Activated CD8-positive, alpha-beta memory T cell treated with anti-CD3 and anti-CD28 coated beads, Interleukin-2, amount 10 ng/mL, durations not matched to agents 7 days and 5 days (primary cell): ENCODE measurements around the gene AKNA. TPM values are rescaled to one million over a fixed set of nuclear protein-coding genes. Genes with fewer than 3 reads are reported as not detected.

Experiments
- ATAC-seq: fragments of 150-1000 bp; cut with Tn5 transposase; one replicate; pipeline ENCODE4 v1.10.0; 2021; ENCODE audit warnings: moderate library complexity
- CTCF ChIA-PET: fragments of 350-600 bp; sonication (Branson Sonifier 250); formaldehyde crosslinking; loops from one replicate; lab custom pipeline; 2021; ENCODE audit warnings: antibody characterized with exemption; lab: Charles Lee
- DNase-seq: peaks from one replicate; pipeline ENCODE4 v3.0.0-alpha.2; 2020
- H3K27ac Mint-ChIP-seq: one replicate; pipeline ENCODE4 v1.8.0; 2021; ENCODE audit warnings: mild to moderate bottlenecking, mixed read lengths
- H3K27me3 Mint-ChIP-seq: one replicate; pipeline ENCODE4 v1.8.0; 2021; ENCODE audit warnings: mixed read lengths
- H3K36me3 Mint-ChIP-seq: one replicate; pipeline ENCODE4 v1.8.0; 2021; ENCODE audit warnings: mild to moderate bottlenecking, mixed read lengths
- H3K4me1 Mint-ChIP-seq: one replicate; pipeline ENCODE4 v1.8.0; 2021; ENCODE audit warnings: mixed read lengths
- H3K4me3 Mint-ChIP-seq: one replicate; pipeline ENCODE4 v1.8.0; 2021; ENCODE audit warnings: mild to moderate bottlenecking, moderate library complexity, mixed read lengths
- H3K9me3 Mint-ChIP-seq: one replicate; pipeline ENCODE4 v1.8.0; 2022; ENCODE audit warnings: low read depth, mixed read lengths
- total RNA-seq, 2 experiments: library from RNA; stranded (reverse); gene quantifications; one replicate each; pipeline ENCODE4 v1.2.3, GENCODE V29; 2021

Gene AKNA
- total RNA-seq, 2 experiments from 2014 or later, result 432 to 500 TPM

GRCh38 chr9:114411452-114411851, 23.7 kb upstream of the AKNA start:
- DNase-seq, result no peak

DNA sequence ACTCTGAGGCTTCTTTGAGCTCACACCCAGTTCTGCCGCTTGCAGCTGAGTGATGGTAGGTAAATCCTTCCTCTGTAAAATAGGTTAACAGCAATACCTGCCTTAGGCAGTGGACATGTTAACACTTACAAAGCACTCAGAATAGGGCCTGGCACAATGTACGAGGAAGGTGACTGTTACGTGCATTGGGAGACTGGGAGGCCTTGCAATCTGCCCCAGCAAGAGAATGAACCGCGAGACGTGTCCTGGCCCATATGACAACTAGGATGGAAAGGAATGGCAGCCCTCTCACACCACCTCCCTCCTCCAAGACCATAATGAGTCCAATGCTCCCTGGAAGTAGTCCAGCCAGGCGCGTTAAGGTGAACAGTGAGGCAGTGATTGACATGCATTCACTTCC, 23.1 kb upstream of the AKNA start:
- Mint-ChIP-seq H3K27ac (no peak overlapping the region), H3K9me3 (no peaks in the 10 kb centered on the region), H3K36me3 (no peaks in the 10 kb centered on the region), H3K4me1 (peaks cover 8% of the 10 kb centered on the region), H3K4me3 (no peak overlapping the region), H3K27me3 (no peaks in the 10 kb centered on the region)
- CTCF ChIA-PET, result interaction anchor here (1.0 to 11.2 kb wide), 2 partner anchors 94 to 243 kb away, joined by 3 to 105 read pairs; partner anchors contain the start of gene WHRN
- DNase-seq, result no peak
- no peak for ATAC-seq

More at GRCh38 chr9:114411452-114411851, 23.7 kb upstream of the AKNA start:
- no peak overlapping the region for H3K4me3 Mint-ChIP-seq
- peaks cover 8% of the 10 kb centered on the region for H3K4me1 Mint-ChIP-seq
- H3K9me3 Mint-ChIP-seq, result no peaks in the 10 kb centered on the region
- no peak for ATAC-seq
- no peak overlapping the region for H3K27ac Mint-ChIP-seq
- H3K27me3 Mint-ChIP-seq, result no peaks in the 10 kb centered on the region
- CTCF ChIA-PET, result interaction anchor here (1.0 kb wide), 1 partner anchor 242 kb away, joined by 3 read pairs; no protein-coding TSS in a partner anchor
- H3K36me3 Mint-ChIP-seq, result no peaks in the 10 kb centered on the region

- CTCF ChIA-PET, result interaction anchor here (1.3 to 11.2 kb wide), 3 partner anchors 95 to 242 kb away, joined by 4 to 207 read pairs (median 105); partner anchors contain the start of gene WHRN
- Mint-ChIP-seq H3K4me3 (no peak overlapping the region), H3K4me1 (peaks cover 12% of the 10 kb centered on the region), H3K27me3 (no peaks in the 10 kb centered on the region), H3K36me3 (no peaks in the 10 kb centered on the region), H3K9me3 (no peaks in the 10 kb centered on the region), H3K27ac (no peak overlapping the region)
- no peak for ATAC-seq
- DNase-seq, result no peak
These were observed 22.1 kb upstream of the AKNA start for GRCh38 chr9:114409842-114410241.

- Mint-ChIP-seq H3K36me3 (no peaks in the 10 kb centered on the region), H3K9me3 (no peaks in the 10 kb centered on the region), H3K4me3 (no peak overlapping the region), H3K4me1 (peaks cover 12% of the 10 kb centered on the region), H3K27me3 (no peaks in the 10 kb centered on the region), H3K27ac (no peak overlapping the region)
- CTCF ChIA-PET, result interaction anchor here (1.2 to 11.2 kb wide), 6 partner anchors 9 to 272 kb away, joined by 3 to 207 read pairs (median 6); partner anchors contain the start of gene WHRN
- no peak for DNase-seq
- ATAC-seq, result no peak
These were observed 21.5 kb upstream of the AKNA start for GRCh38 chr9:114409103-114409780.

- Mint-ChIP-seq H3K36me3 (no peaks in the 10 kb centered on the region), H3K4me1 (peaks cover 12% of the 10 kb centered on the region), H3K4me3 (no peak overlapping the region), H3K27me3 (no peaks in the 10 kb centered on the region), H3K27ac (no peak overlapping the region), H3K9me3 (no peaks in the 10 kb centered on the region)
- DNase-seq (no peak), ATAC-seq (no peak)
- CTCF ChIA-PET, result interaction anchor here (1.1 to 11.2 kb wide), 7 partner anchors 10 to 272 kb away, joined by 3 to 207 read pairs (median 4); partner anchors contain the start of gene WHRN
These were observed 20.9 kb upstream of the AKNA start for GRCh38 chr9:114408645-114409044.

DNA sequence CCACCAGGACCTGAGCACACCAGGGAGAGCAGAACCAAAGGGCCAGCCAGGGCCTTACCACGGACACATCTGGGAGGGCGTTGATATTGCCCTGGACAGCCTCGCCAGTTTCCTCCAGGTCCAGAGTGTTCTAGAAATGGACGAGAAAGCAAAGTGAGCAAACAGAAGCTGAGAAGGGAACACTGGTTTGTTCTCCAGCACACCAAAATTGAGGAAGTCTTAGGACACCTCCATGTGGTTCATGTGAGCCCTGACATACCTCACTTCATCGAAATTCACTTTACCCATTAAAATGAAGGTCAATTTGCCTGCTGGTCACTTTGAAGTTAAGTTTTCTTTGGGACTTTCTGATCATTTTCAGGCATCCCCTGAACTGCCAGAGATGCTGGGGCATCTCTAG, 20.1 kb upstream of the AKNA start:
- Mint-ChIP-seq H3K27ac (no peak overlapping the region), H3K36me3 (no peaks in the 10 kb centered on the region), H3K4me3 (no peak overlapping the region), H3K4me1 (peaks cover 12% of the 10 kb centered on the region), H3K27me3 (no peaks in the 10 kb centered on the region), H3K9me3 (no peaks in the 10 kb centered on the region)
- DNase-seq (no peak), ATAC-seq (no peak)
- CTCF ChIA-PET, result interaction anchor here (1.1 to 11.2 kb wide), 6 partner anchors 10 to 273 kb away, joined by 3 to 207 read pairs (median 6); partner anchors contain the start of gene WHRN

DNA sequence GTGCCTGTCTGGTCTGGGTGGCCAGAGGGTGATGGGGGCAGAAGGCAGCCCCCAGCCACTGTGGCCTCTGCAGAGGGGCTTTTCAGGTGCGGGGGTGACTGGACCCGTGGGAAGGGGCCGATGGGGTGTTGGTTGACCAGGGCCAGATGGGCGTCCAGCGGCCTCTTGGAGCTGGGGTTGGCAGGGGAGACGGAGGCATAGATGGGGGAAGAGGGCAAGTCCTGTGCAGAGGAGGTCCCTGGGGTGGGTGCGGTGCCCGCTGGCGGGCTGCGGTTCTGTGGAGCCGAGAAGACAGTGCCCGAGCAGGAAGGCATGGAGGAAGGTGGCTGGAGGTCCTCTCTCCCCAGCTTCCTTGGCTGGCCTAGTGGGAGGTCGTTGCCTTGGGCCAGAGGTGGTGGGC, 18.7 kb upstream of the AKNA start:
- ATAC-seq (no peak), DNase-seq (no peak)
- H3K4me3 Mint-ChIP-seq, result no peak overlapping the region
- no peaks in the 10 kb centered on the region for H3K36me3 Mint-ChIP-seq
- CTCF ChIA-PET, result interaction anchor here (0.8 to 11.2 kb wide), 19 partner anchors 8 to 290 kb away, joined by 3 to 207 read pairs (median 5); partner anchors contain the start of genes AKNA, ATP6V1G1, TMEM268 and WHRN
- no peaks in the 10 kb centered on the region for H3K27me3 Mint-ChIP-seq
- H3K9me3 Mint-ChIP-seq, result no peaks in the 10 kb centered on the region
- no peak overlapping the region for H3K27ac Mint-ChIP-seq
- H3K4me1 Mint-ChIP-seq, result peaks cover 12% of the 10 kb centered on the region

GRCh38 chr9:114405294-114406034, 17.7 kb upstream of the AKNA start:
- no peaks in the 10 kb centered on the region for H3K27me3 Mint-ChIP-seq
- peak overlapping the region; percentile 34 for H3K27ac Mint-ChIP-seq
- H3K9me3 Mint-ChIP-seq, result no peaks in the 10 kb centered on the region
- no peak overlapping the region for H3K4me3 Mint-ChIP-seq
- DNase-seq, result peak; percentile 87
- CTCF ChIA-PET, result interaction anchor here (0.6 to 11.2 kb wide), 53 partner anchors 9 to 635 kb away, joined by 3 to 207 read pairs (median 5); partner anchors contain the start of genes AKNA, ATP6V1G1, TEX53 and TMEM268
- H3K4me1 Mint-ChIP-seq, result peaks cover 12% of the 10 kb centered on the region
- peak; percentile 98 for ATAC-seq
- H3K36me3 Mint-ChIP-seq, result no peaks in the 10 kb centered on the region

DNA sequence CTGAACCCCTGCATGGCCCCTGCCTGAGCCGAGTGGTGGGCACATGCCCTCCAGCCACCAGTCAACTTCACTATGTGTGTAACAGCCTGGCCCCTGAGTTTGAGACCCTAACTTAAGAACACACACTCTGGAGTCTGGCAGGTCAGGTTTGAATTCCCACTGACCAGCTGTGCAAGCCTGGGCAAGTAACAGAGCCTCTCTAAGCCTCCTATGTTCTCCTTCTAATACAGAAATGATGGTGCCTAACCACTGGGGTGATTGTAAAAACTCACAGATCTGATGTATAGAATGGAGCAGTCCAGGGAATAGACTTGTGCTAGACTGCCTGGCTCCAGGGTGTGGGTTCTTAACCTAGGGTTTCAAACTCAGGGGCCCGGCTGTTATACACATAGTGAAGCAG, 16.7 kb upstream of the AKNA start:
- no peak overlapping the region for H3K27ac Mint-ChIP-seq
- H3K4me3 Mint-ChIP-seq, result no peak overlapping the region
- ATAC-seq, result no peak
- no peak for DNase-seq
- H3K4me1 Mint-ChIP-seq, result peaks cover 10% of the 10 kb centered on the region
- CTCF ChIA-PET, result interaction anchor here (1.0 to 11.2 kb wide), 15 partner anchors 10 to 266 kb away, joined by 3 to 207 read pairs (median 7); partner anchors contain the start of genes AKNA, TMEM268 and WHRN
- no peaks in the 10 kb centered on the region for H3K36me3 Mint-ChIP-seq
- no peaks in the 10 kb centered on the region for H3K27me3 Mint-ChIP-seq
- H3K9me3 Mint-ChIP-seq, result no peaks in the 10 kb centered on the region

- Mint-ChIP-seq H3K27ac (no peak overlapping the region), H3K27me3 (no peaks in the 10 kb centered on the region), H3K9me3 (no peaks in the 10 kb centered on the region), H3K4me1 (peaks cover 6% of the 10 kb centered on the region), H3K4me3 (no peak overlapping the region), H3K36me3 (no peaks in the 10 kb centered on the region)
- CTCF ChIA-PET, result interaction anchor here (0.8 to 11.2 kb wide), 6 partner anchors 11 to 248 kb away, joined by 3 to 207 read pairs (median 6); partner anchors contain the start of gene WHRN
- DNase-seq (no peak), ATAC-seq (no peak)
These were observed 15.5 kb upstream of the AKNA start for GRCh38 chr9:114403153-114403756.

GRCh38 chr9:114401344-114401743, 13.6 kb upstream of the AKNA start:
- CTCF ChIA-PET, result interaction anchor here (9.3 to 11.2 kb wide), 2 partner anchors 104 to 250 kb away, joined by 105 to 207 read pairs; partner anchors contain the start of gene WHRN
- Mint-ChIP-seq H3K36me3 (peaks cover 4% of the 10 kb centered on the region), H3K27ac (no peak overlapping the region), H3K27me3 (no peaks in the 10 kb centered on the region), H3K4me1 (peaks cover 18% of the 10 kb centered on the region), H3K9me3 (no peaks in the 10 kb centered on the region), H3K4me3 (no peak overlapping the region)
- ATAC-seq, result no peak
- DNase-seq, result no peak

DNA sequence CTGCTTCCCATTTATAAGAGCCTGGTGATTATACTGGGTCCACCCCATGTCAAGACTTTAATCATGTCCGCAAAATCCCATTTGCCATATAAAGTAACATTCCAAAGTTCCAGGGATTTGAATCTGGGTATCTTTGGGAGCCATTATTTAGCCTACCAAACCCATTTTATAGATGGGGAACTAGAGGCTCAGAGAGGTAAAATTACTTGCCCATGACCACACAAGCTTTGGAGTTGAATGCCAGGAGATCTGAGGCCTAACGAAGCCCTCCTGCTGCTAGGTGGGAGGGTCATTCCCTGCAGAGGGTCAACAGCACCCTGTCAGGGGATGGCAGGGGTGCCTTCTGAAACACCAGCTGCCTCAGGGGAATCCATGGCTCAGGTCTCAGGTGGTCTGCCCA, 13.0 kb upstream of the AKNA start:
- DNase-seq, result no peak
- CTCF ChIA-PET, result interaction anchor here (1.4 to 11.2 kb wide), 3 partner anchors 105 to 260 kb away, joined by 4 to 105 read pairs (median 8); partner anchors contain the start of gene WHRN
- ATAC-seq, result no peak
- Mint-ChIP-seq H3K27me3 (no peaks in the 10 kb centered on the region), H3K4me3 (no peak overlapping the region), H3K36me3 (peaks cover 8% of the 10 kb centered on the region), H3K27ac (no peak overlapping the region), H3K9me3 (no peaks in the 10 kb centered on the region), H3K4me1 (peaks cover 24% of the 10 kb centered on the region)
